GM04503 (cell line): Measurements from ENCODE around the gene FAM156A.
"Not testable (repeated sequence)": the region's sequence is repeated elsewhere in the genome, so short reads cannot be mapped to it uniquely, and the experiment has no call there.

ENCODE experiments used
- DNase-seq: peaks from one replicate; pipeline ENCODE4 v3.0.0-alpha.2; 2012; ENCODE audit warnings: low read depth

Gene FAM156A

GRCh38 chrX:52905531-52905930 is 52.8 kb downstream of the FAM156A start:
- DNase-seq: not testable (repeated sequence)
